Colonic mucosa (tissue), 4 donors: ENCODE data around the gene TUBB1. TPM values are rescaled to one million over a fixed set of nuclear protein-coding genes. Genes with fewer than 3 reads are reported as not detected.

Experiments
- DNase-seq: peaks from one replicate; pipeline ENCODE4 v3.0.0-alpha.2; 2020
- H3K27ac ChIP-seq: fragments of 200-600 bp; one replicate; pipeline ENCODE4 v1.8.0; 2021
- H3K27me3 ChIP-seq: fragments of 200-600 bp; one replicate; pipeline ENCODE4 v1.8.0; 2021
- H3K36me3 ChIP-seq: fragments of 200-600 bp; one replicate; pipeline ENCODE4 v1.8.0; 2021
- H3K4me1 ChIP-seq: fragments of 200-600 bp; one replicate; pipeline ENCODE4 v1.8.0; 2021; ENCODE audit warnings: mild to moderate bottlenecking
- H3K4me3 ChIP-seq: fragments of 200-600 bp; one replicate; pipeline ENCODE4 v1.8.0; 2021
- H3K9ac ChIP-seq, 2 donors: one replicate each; pipeline ENCODE4 v1.7.0; 2013; ENCODE audit warnings: control low read depth in 2 of 2, low read depth in 2 of 2, low read length in 2 of 2
- H3K9me3 ChIP-seq: fragments of 200-600 bp; one replicate; pipeline ENCODE4 v1.8.0; 2021
- CTCF ChIP-seq: fragments of 200-600 bp; IDR thresholded peaks from one replicate; pipeline ENCODE4 v1.8.0; 2022; ENCODE audit warnings: antibody characterized with exemption, mild to moderate bottlenecking
- intact Hi-C: fragments of 100-400 bp; cut with DNase I; formaldehyde crosslinking; loops from one replicate; pipeline ENCODE4 v1.14.1; 2022
- total RNA-seq, 2 donors: library from RNA; stranded (reverse); fragmentation: NEBNext Ultra II Directional in 1 of 2; extraction: Animal tissue kit (Norgen Biotek cat#: 25700) in 1 of 2; gene quantifications; one replicate each; pipeline ENCODE4 v1.2.1, GENCODE V29; 2021
- donor health status: healthy.
- donor health status: DM: no; HTN: no; CAD: no.
- donor health status: DM: no; HTN: no; CAD: no.

The TUBB1 gene
- total RNA-seq, 2 donors from 2014 or later, result not detected

GRCh38 chr20:59027741-59028320 is 8.6 kb downstream of the TUBB1 start:
- DNase-seq, result no peak
- no peak for TF ChIP-seq CTCF
- H3K9ac ChIP-seq, result no peak overlapping the region
- peaks cover 4% of the 10 kb centered on the region for H3K4me1 ChIP-seq
- no peak overlapping the region for H3K27ac ChIP-seq
- H3K27me3 ChIP-seq, result no peaks in the 10 kb centered on the region
- intact Hi-C loops, result no loop called here
- H3K36me3 ChIP-seq, result no peaks in the 10 kb centered on the region
- no peaks in the 10 kb centered on the region for H3K9me3 ChIP-seq
- H3K4me3 ChIP-seq, result no peak overlapping the region

GRCh38 chr20:59028812-59029211 is 9.6 kb downstream of the TUBB1 start:
- no peaks in the 10 kb centered on the region for H3K27me3 ChIP-seq
- TF ChIP-seq CTCF, result no peak
- peaks cover 4% of the 10 kb centered on the region for H3K4me1 ChIP-seq
- no peak for DNase-seq
- H3K9ac ChIP-seq, result no peak overlapping the region
- no peaks in the 10 kb centered on the region for H3K36me3 ChIP-seq
- intact Hi-C loops, result no loop called here
- no peak overlapping the region for H3K27ac ChIP-seq
- no peaks in the 10 kb centered on the region for H3K9me3 ChIP-seq
- no peak overlapping the region for H3K4me3 ChIP-seq

- Histone ChIP-seq H3K4me3 (peak overlapping the region; percentile 82), H3K27ac (peak overlapping the region; percentile 89)
- intact Hi-C loops, result no loop called here
Observed at GRCh38 chr20:59030911-59031563, 11.8 kb downstream of the TUBB1 start.

GRCh38 chr20:59031564-59032022 is 12.4 kb downstream of the TUBB1 start:
- Histone ChIP-seq H3K36me3 (no peaks in the 10 kb centered on the region), H3K4me3 (peak overlapping the region; percentile 82), H3K4me1 (peaks cover 4% of the 10 kb centered on the region), H3K27ac (peak overlapping the region; percentile 89), H3K27me3 (no peaks in the 10 kb centered on the region), H3K9me3 (no peaks in the 10 kb centered on the region), H3K9ac (peak overlapping the region; percentile 91 to 92)
- intact Hi-C loops, result no loop called here
- TF ChIP-seq CTCF, result no peak
- DNase-seq, result peak; percentile 58

More at GRCh38 chr20:59030911-59031563, 11.8 kb downstream of the TUBB1 start:
- no peak for TF ChIP-seq CTCF
- Histone ChIP-seq H3K36me3 (no peaks in the 10 kb centered on the region), H3K4me1 (peaks cover 4% of the 10 kb centered on the region), H3K9me3 (no peaks in the 10 kb centered on the region), H3K27me3 (no peaks in the 10 kb centered on the region), H3K9ac (peak overlapping the region; percentile 91 to 92)
- DNase-seq, result no peak

DNA sequence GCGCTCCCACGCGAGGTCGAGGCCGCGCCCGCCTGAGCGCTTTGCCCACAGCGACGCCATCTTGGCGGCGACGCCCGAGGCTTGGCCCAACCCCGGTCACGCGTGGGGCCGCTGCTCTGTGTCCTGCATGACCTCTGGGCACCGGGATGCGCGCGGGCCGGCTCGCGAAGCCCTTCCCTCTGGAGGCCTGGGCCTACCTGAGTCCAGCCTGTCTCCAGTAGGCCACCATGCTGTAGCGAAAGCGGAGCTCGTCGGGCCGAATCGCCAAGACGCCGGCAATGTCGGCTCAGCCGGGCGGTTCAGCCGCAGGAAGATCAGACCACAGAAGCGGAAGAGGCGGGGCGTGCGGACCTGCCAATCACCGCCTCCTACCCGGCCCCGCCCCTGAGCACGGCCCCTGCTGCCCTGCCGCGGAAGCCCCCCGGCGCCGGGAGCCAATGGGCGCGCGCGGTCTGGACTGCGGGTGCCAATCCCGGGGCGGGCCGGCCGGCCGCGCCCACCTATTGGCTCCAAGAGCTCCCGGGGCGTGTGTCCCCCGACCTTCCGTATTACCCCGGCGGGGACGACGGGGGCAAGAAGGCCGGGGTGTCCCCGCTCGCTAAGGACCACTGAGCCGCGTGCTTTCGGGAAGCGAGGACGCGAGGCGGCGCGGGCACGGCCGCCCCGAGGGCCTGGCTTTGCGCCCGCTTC is 12.9 kb downstream of the TUBB1 start, which contains the start of gene ATP5F1E:
TSS of gene ATP5F1E (minus strand) at position 313 of the 690 bp plus-strand sequence. CDS start at position 229, 84 bp downstream.
- peak; percentile 95 for DNase-seq
- Histone ChIP-seq H3K9ac (peak within 1 kb of the TSS; percentile 91 to 92), H3K27ac (peak within 1 kb of the TSS; percentile 89), H3K4me3 (peak within 1 kb of the TSS; percentile 82), H3K9me3 (no peaks in the 10 kb centered on the region), H3K4me1 (peaks cover 4% of the 10 kb centered on the region), H3K36me3 (peaks cover 3% of the 10 kb centered on the region), H3K27me3 (no peaks in the 10 kb centered on the region)
- intact Hi-C loops, result no loop called here
- TF ChIP-seq CTCF, result no peak
